Pancreas (tissue), 10 donors: ENCODE data around the gene TUBA1A. TPM values are rescaled to one million over a fixed set of nuclear protein-coding genes. Genes with fewer than 3 reads are reported as not detected.

Experiments
- ATAC-seq, 4 donors: fragments of 200-7000 bp; cut with Tn5 transposase; one replicate each; pipeline versions ENCODE4 v1.8.0 to v1.9.1; 2020; ENCODE audit warnings: mild to moderate bottlenecking in 4 of 4, moderate library complexity in 4 of 4
- DNase-seq, 6 donors: peaks; one replicate each; pipeline ENCODE4 v3.0.0-alpha.2; 2020
- FAIRE-seq: peaks from 2 replicates; lab custom pipeline; 2012; peaks lifted over from hg19 to GRCh38; lab: Jason Lieb, UNC
- H3K27ac ChIP-seq, 4 donors: fragments of 200-600 bp; sonication (generic); 1 replicate in 3 of 4; 2 replicates in 1 of 4; pipeline versions ENCODE4 v1.5.0 to v1.8.0; 2020
- H3K27me3 ChIP-seq, 4 donors: fragments of 200-600 bp; one replicate each; pipeline ENCODE4 v1.8.0; 2021
- H3K36me3 ChIP-seq, 3 donors: fragments of 200-600 bp; sonication (generic) in 1 of 3; one replicate each; pipeline versions ENCODE4 v1.5.0 to v1.8.0; 2020 to 2021
- H3K4me1 ChIP-seq, 3 donors: fragments of 200-600 bp; one replicate each; pipeline ENCODE4 v1.8.0; 2021
- H3K4me3 ChIP-seq, 4 donors: fragments of 200-600 bp; sonication (generic) in 2 of 4; one replicate each; pipeline versions ENCODE4 v1.5.0 to v1.8.0; 2020 to 2021
- H3K9me3 ChIP-seq, 4 donors: fragments of 200-600 bp; one replicate each; pipeline ENCODE4 v1.8.0; 2021
- CTCF ChIP-seq, 4 donors: fragments of 200-600 bp; sonication (generic) in 3 of 4; IDR thresholded peaks; one replicate each; pipeline versions ENCODE4 v1.5.0 to v1.8.0; 2021; ENCODE audit warnings: antibody characterized with exemption in 4 of 4
- WGBS, 2 donors: extraction: QIAGEN DNeasy Blood & Tissue Kit; methylation state at CpG; one replicate each; pipeline ENCODE4 v1.1.7; 2013; 5-methylcytosine and 5-hydroxymethylcytosine counted together
- intact Hi-C, 3 donors: fragments of 100-400 bp; cut with DNase I; formaldehyde crosslinking; loops; one replicate each; pipeline versions ENCODE4 v1.11.1 to v1.14.2; 2022
- polyA plus RNA-seq, 2 donors: library from polyadenylated mRNA; stranded (reverse); fragments of 200-250 nt; gene quantifications; one replicate each; pipeline ENCODE4 v1.2.3, GENCODE V29; 2013
- total RNA-seq, 6 donors: library from RNA; stranded (reverse); fragmentation: NEBNext Ultra II Directional in 4 of 6; extraction: Animal tissue kit (Norgen Biotek cat#: 25700) in 4 of 6; gene quantifications; one replicate each; pipeline versions ENCODE4 v1.2.1 to v1.2.4, GENCODE V29; 2021 to 2023
- donor health status: healthy with polysubstance abuse.
- donor health status: DM: no; HTN: no; CAD: no; lungs with moderate emphysema.
- donor health status: DM: no; HTN: no; CAD: no.
- donor health status: control.
- donor health status: control.
- donor health status: Bipolar disorder and iron deficiency.
- donor health status: DM: yes; HTN: yes; CAD: no.
- donor health status: DM: no; HTN: no; CAD: no.
- donor health status: DM: no; HTN: no; CAD: no.
- donor health status: DM: yes; HTN: yes; CAD: no.

Gene TUBA1A
- total RNA-seq = 10 to 100 TPM in 5 of 6 donors, 1 to 10 TPM in 1; 9.1 to 93.8 (median 21.4) TPM
- polyA plus RNA-seq = 10 to 100 TPM; 31.1 to 86.8 TPM

- Histone ChIP-seq H3K9me3 (no peaks in the 10 kb centered on the region), H3K27me3 (no peaks in the 10 kb centered on the region), H3K4me1 (no peaks in the 10 kb centered on the region), H3K4me3 (peak within 1 kb of the TSS; percentile 45 to 80 (median 68)), H3K27ac (peak within 1 kb of the TSS; percentile 55 to 97 (median 86)), H3K36me3 (no peaks in the 10 kb centered on the region)
- FAIRE-seq (no peak), ATAC-seq (peak; percentile 80 to 93 (median 88)), DNase-seq (peak; percentile 57 to 84 (median 72))
- intact Hi-C loops = no loop called here
- 1% methylated on average over 26 of the region's 26 CpGs for WGBS, 2 donors
- no peak for TF ChIP-seq CTCF (IDR thresholded peaks at IDR 0.05)
Observed at GRCh38 chr12:49188916-49189367, at the start of gene TUBA1A. Gene TUBA1A (minus strand): TSS chr12:49189080. CDS start chr12:49188979, 101 bp downstream.

GRCh38 chr12:49236423-49236822, 47.5 kb upstream of the TUBA1A start:
- no peak for TF ChIP-seq CTCF (IDR thresholded peaks at IDR 0.05)
- intact Hi-C loops = loop anchor here in 1 of 3 donors (5.0 to 10.0 kb wide), 2 partner anchors 112 to 149 kb away; no protein-coding TSS in a partner anchor
- H3K27ac ChIP-seq = no peak overlapping the region
- no peak for FAIRE-seq
- WGBS, 2 donors = 42 to 63% methylated on average over 1 of the region's 1 CpG
- no peak for DNase-seq
- no peak for ATAC-seq
- H3K9me3 ChIP-seq = no peaks in the 10 kb centered on the region
- no peaks in the 10 kb centered on the region for H3K27me3 ChIP-seq
- no peak overlapping the region for H3K4me3 ChIP-seq
- H3K4me1 ChIP-seq = peaks cover 0 to 4% (median 4%) of the 10 kb centered on the region in 3 donors
- no peaks in the 10 kb centered on the region for H3K36me3 ChIP-seq

GRCh38 chr12:49233842-49234526, 45.1 kb upstream of the TUBA1A start:
- Histone ChIP-seq H3K27me3 (no peaks in the 10 kb centered on the region), H3K4me3 (peak overlapping the region in 2 of 4 donors; percentile 43 to 44), H3K36me3 (no peaks in the 10 kb centered on the region), H3K27ac (peak overlapping the region; percentile 51 to 97 (median 84)), H3K9me3 (no peaks in the 10 kb centered on the region), H3K4me1 (peaks cover 0 to 4% (median 4%) of the 10 kb centered on the region in 3 donors)
- no peak for FAIRE-seq
- intact Hi-C loops = loop anchor here in 1 of 3 donors (10.0 kb wide), 1 partner anchor 109 kb away; no protein-coding TSS in a partner anchor
- peak in 4 of 6 donors; percentile 11 to 56 (median 18) for DNase-seq
- ATAC-seq = peak in 2 of 4 donors; percentile 25 to 28
- WGBS, 2 donors = 69 to 72% methylated on average over 19 of the region's 19 CpGs
- TF ChIP-seq CTCF (IDR thresholded peaks at IDR 0.05) = no peak

GRCh38 chr12:49232940-49233841, 44.3 kb upstream of the TUBA1A start:
- FAIRE-seq (no peak), ATAC-seq (peak in 3 of 4 donors; percentile 4 to 26 (median 22)), DNase-seq (peak; percentile 25 to 71 (median 44))
- WGBS, 2 donors = 56 to 58% methylated on average over 25 of the region's 25 CpGs
- Histone ChIP-seq H3K4me3 (no peak overlapping the region), H3K27ac (peak overlapping the region; percentile 18 to 97 (median 57)), H3K4me1 (peaks cover 0 to 4% (median 4%) of the 10 kb centered on the region in 3 donors), H3K9me3 (no peaks in the 10 kb centered on the region), H3K27me3 (no peaks in the 10 kb centered on the region), H3K36me3 (no peaks in the 10 kb centered on the region)
- intact Hi-C loops = loop anchor here in 1 of 3 donors (10.0 kb wide), 1 partner anchor 108 kb away; no protein-coding TSS in a partner anchor
- TF ChIP-seq CTCF (IDR thresholded peaks at IDR 0.05) = no peak
